ENCODE results near the gene SLC12A7.

SLC12A7 gene

DNA sequence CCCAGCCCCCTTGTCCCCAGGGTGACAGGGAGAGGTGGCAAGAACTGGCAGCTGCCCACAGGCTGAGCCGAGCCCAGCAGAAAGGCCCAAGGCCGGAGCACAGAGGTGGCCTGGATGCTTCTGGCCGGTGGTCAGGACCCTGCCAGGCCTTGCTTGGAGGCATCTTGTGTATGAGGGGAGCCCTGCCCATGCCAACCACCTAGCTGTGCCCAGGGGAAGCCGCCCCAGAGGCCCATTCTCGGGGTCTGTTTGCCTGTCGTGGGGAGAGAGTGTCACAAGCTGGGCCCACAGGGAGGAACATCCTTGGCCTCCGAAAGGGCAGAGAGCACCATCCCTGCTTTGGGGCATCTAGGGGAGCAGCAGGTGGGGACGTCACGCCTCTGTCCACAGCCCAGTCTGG lies 93.3 kb downstream of the SLC12A7 start:
- DNase-seq (ENCODE audit: low spot score): no peak

DNA sequence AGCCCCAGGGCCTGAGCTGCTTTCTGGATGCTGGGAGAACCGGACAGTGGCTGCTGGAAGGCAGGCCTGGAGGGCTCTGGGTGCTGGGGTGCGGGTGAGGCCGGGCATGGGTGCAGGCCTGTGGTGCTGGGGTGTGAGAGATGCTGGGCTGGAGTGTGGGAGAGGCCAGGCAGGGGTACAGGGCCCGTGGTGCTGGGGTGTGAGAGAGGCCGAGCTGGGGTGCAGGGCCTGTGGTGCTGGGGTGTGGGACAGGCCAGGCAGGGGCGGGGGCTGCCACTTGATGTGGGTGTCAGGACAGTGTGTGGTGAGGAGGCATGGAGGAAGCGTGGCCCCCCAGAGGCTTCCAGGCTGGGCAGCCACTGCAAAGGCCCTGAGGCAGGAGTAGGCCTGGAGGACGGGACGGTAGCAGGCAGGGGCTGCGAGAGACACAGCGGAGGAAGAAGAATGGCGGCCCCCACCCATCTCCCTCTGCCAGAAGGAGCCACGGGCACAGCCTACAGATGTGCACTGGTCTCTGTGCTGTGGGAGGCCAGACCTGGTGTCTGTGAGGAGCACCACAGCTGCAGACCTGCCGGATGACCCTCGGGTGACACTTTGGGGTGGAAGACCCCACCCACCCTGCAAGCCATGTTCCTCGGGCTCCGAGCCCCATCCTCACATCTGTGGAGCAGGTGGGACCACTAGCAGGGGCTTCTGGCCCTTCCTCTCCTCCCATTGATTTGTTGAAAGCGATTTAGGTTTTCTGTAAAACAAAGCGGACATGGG lies 94.0 kb downstream of the SLC12A7 start:
- DNase-seq (ENCODE audit: low spot score): no peak

DNA sequence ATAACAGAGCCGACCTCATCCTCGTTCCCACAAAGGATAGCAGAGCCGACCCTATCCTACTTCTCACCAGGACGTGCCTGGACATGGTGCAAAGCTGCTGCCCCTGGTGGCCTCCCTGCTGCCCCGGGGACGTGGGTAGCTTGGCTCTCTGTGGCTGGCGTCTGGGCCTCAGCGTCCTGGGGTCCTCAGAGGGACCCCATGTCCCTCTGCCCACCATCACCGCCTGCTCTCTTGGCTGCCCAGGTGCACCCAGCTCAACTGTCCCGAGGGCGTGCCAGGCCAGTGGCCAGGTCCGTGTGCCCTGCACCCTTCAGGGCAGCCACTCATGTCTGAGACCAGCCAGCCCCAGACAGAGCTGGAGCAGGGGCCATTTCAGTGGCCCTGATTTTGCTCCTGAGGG lies 94.8 kb downstream of the SLC12A7 start:
- DNase-seq (ENCODE audit: low spot score): no peak

DNA sequence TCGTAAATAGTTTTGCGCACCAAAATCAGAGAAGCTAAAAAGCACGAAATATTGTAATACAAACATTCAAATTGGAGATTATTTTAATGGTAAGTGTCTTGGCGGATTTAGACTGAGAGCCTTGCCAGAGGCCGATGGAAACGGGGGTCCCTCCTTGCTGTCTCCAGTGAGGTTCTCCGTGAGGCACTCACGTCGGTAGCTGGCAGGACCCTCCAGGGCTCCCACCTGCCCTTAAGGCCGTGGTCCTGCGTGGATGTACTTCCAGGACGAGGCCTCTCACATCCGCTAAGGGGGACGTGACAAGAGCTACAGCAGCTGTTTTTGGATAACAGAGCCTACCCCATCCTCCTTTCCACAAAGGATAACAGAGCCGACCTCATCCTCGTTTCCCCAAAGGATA lies 95.4 kb downstream of the SLC12A7 start:
- no peak for DNase-seq (ENCODE audit: low spot score)

DNA sequence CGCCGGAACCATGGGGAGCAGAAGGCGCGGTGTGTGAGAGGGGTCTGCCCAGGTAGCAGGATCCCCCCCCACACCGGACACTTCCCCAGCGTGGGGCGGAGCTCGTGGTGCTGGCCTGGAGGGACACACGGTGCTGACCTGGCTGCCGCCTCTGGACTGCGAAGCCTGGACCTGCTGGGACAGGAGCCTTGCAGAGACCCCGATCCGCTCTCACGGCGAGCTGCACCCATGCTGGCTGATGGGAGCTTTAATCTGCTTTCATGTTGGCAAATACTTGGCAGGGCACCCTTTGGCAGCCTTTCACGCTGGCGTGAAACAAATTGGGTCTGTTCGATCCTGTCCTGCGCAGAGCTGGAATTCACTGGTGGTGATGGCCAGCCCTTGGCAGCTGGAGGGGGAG lies 95.8 kb downstream of the SLC12A7 start:
- no peak for DNase-seq (ENCODE audit: low spot score)

DNA sequence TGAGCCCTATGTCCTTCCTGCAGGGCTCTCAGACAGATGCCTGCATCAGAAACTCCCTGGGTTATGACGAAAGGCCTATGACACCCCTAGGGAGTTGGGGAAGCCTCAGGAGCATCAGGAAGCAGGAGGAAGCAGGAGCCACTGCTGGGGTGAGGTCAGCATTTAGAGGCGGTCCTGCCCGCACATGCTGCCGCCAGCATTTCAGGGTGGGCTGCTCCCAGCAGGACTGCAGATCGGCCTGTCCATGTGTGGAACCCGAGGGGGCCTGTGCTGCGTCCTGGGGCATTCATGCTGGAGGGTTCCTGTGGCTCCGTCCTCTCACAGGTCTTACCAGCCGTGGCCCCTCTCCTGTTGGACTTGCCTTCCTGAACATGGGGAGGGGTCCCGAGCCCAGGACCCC lies 96.4 kb downstream of the SLC12A7 start:
- DNase-seq (ENCODE audit: low spot score): no peak

DNA sequence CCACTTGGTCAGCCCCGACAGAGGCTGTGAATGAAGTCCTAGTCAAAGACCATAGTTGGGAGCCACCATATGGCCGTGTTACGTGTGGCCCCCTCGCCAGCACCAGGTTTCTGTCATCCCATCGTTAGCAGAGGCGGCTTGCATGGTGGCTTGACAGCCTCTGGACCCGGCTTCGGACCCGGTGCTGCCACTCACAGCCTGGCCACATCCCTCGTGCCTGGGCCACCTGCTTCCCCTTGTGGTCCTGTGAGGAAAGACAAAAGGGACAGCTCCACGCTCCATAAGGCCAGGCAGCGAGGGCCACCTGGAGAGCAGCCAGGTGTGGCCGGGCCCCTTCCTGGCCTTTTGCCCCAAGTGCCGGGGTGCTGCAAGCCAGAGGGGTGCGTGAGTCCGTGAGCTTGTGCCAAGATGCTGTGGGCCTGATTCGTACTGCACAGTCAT lies 97.1 kb downstream of the SLC12A7 start:
- DNase-seq (ENCODE audit: low spot score): no peak

DNA sequence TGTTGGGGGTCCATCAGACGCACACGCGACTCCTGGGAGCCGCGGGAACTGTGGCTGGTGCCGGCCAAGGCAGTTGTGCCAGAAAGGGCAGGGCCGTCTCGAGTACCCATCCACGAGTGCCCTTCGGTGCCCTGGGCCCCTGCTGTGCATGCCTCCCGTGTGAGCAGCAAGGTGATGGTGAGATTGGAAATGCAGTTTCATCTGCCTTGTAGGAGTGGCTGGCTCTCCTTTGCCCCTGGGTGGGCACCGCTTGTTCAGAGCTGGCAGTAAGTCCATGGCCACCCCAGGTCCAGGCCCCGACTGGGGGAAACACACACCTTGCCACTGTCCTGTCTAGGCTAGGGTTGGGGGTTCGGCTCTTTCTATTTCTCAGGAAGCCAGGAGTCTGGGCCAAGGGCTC lies 97.5 kb downstream of the SLC12A7 start:
- DNase-seq (ENCODE audit: low spot score): no peak

DNA sequence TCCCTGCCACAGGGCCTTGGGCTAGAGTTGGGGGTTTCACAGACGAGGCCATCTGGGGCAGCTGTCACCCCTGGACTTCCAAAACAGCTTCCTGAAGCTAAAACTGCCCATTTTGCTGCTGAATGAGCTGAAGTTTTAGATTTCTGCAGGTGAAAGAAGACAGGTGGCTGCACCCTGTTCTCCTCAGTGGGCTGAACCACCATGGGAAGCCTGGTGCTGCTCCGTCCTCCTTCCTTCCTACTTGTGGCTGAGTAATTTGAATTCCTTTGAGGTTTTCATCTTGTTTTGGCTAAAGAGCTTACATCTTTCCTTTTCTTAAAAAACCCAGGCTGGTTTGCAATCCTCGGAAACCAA lies 97.9 kb downstream of the SLC12A7 start:
- no peak for DNase-seq (ENCODE audit: low spot score)

DNA sequence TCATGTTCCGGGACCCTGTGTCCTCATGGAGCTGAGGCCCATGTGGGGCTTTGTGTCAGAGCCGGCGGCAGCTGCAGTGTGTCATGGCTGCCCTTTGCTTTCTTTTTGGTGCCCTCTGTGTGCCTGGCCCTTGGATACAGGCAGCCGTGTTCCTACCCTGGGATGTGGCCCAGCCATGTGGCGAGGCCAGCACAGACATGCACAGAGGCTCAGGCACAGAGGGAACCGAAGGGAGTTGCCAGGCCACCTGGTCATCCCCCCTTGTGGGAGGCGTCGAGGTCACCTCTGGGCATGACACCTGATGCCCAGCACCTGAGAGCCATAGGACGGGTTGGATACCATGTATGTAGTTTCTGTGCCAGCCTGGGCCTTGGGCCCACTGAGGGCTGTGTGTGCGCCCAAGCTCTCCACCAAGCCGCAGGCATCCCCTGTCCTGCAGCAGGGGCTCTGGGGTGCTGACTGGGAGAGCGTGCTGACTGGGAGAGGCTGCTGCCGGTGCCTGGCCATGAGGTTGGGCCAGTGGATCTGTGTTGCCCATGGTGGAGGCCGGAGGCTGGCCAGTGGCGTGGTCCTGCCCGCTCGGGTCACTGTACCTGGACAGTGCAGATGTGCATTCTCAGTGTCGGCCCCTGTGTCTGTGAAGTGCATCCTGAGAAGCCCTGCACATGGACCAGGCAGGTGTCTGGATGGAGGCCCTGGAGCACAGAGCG lies 98.5 kb downstream of the SLC12A7 start:
- no peak for DNase-seq (ENCODE audit: low spot score)

DNA sequence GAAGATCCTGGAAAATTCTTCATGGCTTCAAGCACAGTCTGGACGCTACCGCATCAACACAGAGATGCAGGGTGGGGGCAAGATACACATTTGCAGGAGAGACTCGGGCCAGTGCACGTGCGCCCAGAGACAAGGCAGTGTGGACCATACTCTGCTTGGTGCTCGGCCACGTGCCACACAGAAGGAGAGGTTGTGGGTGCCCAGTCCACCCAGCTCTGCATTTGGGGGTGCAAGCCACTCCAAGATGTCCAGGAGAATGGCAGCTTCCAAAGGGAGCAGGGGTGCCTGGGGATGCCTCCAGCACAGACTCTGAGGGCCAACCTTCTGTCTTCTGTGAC lies 99.0 kb downstream of the SLC12A7 start:
- no peak for DNase-seq (ENCODE audit: low spot score)

DNA sequence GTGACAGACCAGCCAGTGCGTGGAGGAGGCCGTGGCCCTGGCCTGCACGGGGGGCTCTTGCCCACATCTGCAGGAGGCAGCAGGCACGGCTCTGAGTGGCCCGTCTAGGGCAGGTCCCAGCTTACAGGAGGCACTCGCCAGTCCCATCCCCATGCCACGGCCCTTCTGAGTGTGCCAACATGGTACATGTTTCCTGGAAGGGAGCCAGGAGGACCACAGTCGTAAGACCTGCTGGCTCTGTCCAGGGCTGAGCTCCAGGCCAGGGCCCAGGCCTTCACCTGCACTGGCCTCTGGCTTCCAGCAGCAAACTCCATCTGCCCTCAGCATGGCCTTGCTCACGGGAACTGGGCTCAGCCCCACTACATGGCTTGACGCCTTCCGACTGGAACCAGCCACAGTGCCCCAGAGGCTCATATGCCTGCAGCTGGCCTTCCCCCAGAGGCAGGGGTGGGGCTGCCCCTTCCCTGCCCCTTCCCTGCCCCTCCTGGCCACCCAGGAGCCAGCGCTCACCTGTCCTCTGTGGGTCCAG lies 99.5 kb downstream of the SLC12A7 start:
- DNase-seq (ENCODE audit: low spot score): no peak

DNA sequence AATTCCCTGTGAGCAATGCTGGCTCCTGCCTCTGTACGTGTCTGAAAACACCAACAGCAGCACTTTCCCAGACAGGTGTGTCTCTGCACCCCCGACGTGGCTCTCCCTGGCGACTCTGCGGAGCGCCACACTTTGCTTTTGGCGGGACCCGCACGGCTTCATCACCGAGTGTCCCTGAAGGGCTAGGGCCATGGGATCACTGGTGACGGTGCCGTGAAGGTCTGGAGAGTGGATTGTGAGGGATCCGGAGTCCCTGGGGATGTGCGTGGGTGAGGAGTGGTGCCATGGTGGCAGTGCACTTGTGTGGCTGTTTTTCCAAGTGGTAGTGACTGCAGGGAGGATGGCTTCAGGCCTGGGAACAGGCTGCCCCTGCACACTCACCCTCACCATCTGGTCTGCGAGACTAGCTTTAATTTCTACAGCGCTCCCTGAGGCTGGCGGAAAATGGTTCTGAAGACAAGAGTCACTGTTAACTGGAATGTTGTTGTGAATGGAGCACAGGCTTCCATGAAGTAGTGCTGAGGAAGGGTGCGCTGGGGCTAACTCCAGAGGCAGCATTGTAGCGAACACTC lies 100.0 kb downstream of the SLC12A7 start:
- no peak for DNase-seq (ENCODE audit: low spot score)

DNA sequence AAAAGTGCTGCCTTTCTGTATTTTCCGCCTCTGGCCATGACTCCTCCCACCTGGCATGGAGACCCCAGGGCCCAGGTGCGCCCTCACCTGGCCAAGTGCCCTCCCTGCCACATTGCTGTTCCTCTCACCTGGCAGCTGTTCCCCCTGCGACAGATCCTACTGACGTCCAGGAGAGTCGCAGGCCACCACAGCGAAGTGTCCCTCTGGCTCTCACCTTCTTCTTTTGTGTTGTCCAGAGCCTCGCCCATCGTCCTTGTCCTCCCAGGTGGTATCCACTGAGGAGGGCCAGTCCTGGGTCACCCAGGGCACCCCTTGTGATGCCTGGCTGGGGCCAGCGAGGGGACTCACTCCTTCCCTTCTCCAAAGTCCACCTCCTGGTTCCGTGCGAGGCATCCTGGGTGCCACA lies 100.6 kb downstream of the SLC12A7 start:
- no peak for DNase-seq (ENCODE audit: low spot score)

DNA sequence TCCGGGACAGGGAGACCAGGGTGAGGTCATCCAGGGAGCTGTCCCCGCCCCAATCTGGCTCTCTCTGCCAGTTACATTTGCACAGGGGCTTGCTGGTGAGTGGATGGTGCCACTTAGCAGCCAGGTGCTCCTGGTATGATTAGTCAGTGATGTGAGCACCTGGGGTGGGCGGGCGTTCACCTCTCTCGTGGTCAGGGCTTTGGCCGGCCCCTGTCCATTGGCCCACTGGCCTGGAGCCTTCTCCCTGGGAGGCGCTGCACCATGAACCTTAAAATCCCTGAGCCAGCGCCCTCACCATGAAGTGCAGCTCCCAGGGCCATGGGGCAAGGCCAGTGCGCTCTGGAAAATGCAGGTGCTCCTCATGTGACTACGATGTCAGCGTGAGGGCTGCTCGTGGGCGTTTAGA lies 101.2 kb downstream of the SLC12A7 start:
- DNase-seq (ENCODE audit: low spot score): no peak

DNA sequence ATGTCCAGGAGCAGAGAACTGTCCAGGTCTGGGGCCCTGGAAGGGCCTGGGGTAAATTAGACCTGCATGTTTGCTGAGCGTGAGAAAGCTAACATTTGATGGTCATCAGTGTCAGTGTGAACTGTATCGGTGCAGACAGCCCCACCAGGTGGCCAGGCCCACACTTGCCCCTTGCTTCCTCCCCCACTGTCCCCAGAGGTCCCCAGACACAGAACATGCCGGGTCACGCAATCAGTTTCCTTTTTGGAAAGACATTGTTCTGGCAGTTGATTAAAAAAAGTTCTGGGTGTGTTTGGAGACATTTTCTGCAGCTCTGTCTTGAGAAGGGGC lies 101.7 kb downstream of the SLC12A7 start:
- DNase-seq (ENCODE audit: low spot score): no peak

DNA sequence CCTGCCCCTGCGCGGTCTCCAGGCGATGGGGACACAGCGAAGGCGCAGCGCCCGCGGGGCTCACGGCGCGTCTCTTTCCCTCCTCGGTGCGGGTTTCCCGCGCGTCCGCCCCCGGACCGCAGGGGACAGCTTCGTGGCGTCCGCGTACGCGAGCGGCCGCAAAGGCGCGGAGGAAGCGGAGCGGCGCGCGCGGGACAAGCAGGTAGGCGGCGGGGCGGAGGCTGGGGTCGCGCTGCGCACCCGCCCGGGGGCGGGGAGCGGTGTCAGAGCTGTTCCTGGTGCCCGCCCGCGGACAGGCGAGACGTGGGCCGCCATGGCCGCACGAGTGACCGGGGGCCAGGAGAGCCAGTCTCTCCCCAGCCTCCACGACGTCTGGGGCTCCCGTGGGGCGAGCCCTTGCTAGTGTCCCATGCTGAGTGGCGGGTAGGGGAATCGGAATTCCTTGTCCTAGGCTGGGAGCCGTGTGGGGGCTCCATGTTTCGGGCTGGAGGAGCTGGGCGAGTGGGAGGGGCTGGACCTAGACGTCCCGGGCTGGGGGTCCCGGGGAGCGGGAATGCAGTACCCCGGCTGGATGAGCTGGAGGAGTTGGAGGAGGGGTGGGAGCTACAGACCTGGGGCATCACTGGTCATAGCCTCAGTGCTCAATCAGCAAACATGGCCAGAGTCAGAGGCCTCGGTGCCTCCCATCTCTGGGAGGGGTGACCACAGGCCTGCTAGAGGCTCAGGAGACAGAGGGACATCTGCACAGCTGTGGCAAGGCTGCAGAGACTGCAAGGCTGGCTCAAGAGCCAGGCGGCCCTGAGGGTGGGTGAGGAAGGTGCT lies 102.3 kb downstream of the SLC12A7 start:
- DNase-seq (ENCODE audit: low spot score): no peak

DNA sequence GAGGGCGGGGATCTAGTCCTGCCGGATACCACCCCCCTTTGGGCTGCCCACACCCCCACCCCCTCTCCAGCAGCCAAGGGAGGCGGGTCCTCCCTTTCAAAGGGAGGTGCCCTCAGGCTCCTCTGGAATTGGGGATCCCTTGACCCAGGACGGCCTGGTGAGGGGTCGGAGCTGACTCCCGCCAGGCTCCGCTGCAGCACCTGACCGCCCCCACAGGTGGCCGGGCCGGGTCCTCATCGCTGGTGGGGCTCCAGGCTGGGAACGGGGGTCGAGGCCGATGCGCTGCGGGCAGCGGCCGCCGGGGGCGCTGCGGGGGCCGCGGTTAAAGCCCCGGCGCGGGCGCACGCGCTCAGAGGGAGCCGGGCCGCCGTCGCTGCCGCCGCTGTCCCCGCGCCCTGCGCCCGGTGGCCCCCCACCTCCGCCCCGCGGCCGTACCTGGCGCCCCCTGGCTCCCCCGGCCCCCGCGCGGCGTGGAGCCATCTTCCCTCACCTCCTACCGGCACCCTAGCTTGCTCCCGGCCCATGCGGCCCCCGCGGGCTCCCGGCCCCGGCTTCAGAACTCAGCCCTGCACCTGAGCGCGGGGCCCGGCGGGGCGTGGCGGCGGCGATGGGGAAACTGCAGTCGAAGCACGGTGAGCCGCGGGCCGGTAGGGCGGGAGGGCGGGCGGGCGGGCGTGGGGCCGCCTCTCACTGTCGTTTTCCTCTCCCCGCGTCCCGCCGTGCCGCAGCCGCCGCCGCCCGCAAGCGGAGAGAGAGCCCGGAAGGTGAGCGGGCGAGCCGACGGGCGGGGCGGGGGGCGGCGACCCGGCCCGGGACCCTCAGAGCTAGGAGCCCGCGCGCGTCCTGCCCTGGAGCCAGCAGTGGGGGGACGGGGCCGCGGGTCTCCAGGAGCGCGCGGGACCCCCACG lies 103.2 kb downstream of the SLC12A7 start, which contains the start of gene NKD2:
NKD2 (plus strand) TSS at position 352 of the 908 bp plus-strand sequence; CDS start at position 608, 256 bp downstream.
- DNase-seq (ENCODE audit: low spot score): no peak

DNA sequence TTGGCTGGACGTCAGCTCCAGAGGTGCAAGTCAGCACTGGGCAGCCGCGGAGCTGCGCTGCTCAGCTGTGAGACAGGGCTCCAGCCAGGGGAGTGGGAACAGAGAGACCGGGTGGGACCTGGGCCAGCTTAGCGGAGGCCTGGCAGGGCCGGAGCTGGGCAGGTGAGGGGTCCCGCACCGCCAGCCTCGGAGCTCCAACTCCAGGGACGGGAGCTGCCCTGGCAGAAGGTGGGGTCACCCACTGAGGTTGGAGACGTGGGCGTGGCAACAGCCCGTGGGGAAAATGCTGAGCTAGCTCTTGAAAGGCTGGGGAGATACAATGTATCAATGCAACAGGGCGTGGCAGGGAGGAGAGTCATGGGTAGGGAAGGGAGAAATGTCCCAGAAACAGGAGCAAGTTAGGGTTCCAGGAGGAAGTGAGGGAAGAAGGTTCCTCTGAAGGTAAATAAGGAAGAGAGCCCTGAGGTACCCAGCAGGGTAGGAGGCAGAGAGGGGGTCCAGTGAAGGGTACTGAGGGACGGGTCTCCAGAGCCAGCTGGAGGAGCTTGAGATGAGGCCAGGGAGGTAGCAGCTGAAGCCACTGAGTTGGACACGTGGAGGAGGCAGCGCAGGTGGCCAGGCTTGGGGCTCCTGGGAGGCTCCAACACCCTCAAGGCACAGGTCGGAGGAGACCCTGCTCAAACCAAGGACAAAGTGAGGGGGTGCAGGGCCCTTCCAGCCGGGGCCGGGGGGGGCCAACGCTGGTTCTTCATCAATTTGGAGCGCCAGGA lies 104.0 kb downstream of the SLC12A7 start:
- no peak for DNase-seq (ENCODE audit: low spot score)

DNA sequence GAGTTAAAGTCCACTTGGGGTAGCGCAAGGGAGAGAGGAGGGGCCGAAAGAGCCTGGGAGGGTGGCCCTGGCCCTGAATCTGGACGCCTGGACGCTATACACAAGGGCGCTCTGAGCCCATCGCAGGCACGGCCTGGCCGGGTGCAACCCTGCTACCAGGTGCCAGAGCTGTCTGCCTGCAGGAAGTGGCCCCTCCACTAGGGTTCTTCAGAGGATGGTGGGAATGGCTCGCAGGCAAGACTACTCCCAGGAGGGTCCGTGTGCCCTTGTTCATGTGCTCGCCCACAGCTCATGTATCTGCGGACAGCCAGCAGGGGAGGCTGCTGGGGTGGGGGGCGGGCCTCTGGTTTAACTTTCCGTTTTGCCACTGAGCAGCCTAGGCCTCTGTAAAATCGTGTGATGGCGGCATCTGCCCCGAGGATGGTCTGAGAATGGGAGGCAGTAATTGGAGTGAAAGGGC lies 104.6 kb downstream of the SLC12A7 start:
- DNase-seq (ENCODE audit: low spot score): no peak

Data from kidney capillary endothelial cell (primary cell).